ENCODE measurements around the gene ANO2. TPM values are rescaled to one million over a fixed set of nuclear protein-coding genes. Genes with fewer than 3 reads are reported as not detected.
"Not testable (repeated sequence)": the region's sequence is repeated elsewhere in the genome, so short reads cannot be mapped to it uniquely, and the experiment has no call there.

The ANO2 gene
- total and polyA plus RNA-seq, 2 donors (not counting 3 experiments of a cell fraction or from before 2014, with no cell fraction given) = 15.4 to 65.0 TPM

- POLR2A ChIA-PET = no interaction called here
- BruUV-seq (replicated peaks) = no TSS peak
- no peak for TF ChIP-seq CTCF (IDR thresholded peaks at IDR 0.05; ENCODE audit: extremely low read depth in 1 of 2, insufficient read depth in 1 of 2, low read depth in 1 of 2, low read length in 2 of 2)
- TF ChIP-seq MAX (IDR thresholded peaks at IDR 0.05; ENCODE audit: insufficient read depth, insufficient read length) = no peak
- no peak for TF ChIP-seq GATA2 (IDR thresholded peaks at IDR 0.05; ENCODE audit: insufficient read depth, insufficient read length, low read depth, low read length)
- TF ChIP-seq FOS (IDR thresholded peaks at IDR 0.05; ENCODE audit: borderline replicate concordance, insufficient read depth, low read length) = no peak
- no peak for TF ChIP-seq POLR2A (IDR thresholded peaks at IDR 0.05; ENCODE audit: low read depth, low read length)
- no peak for TF ChIP-seq POLR2AphosphoS5 (IDR thresholded peaks at IDR 0.05; ENCODE audit: insufficient read depth, low read depth, low read length)
- no peak for TF ChIP-seq MYC (IDR thresholded peaks at IDR 0.05; ENCODE audit: low read depth, low read length)
- no peak for TF ChIP-seq JUN (IDR thresholded peaks at IDR 0.05; ENCODE audit: borderline replicate concordance, insufficient read depth, insufficient read length, low read depth)
- no peak for TF ChIP-seq EZH2 (IDR thresholded peaks at IDR 0.05; ENCODE audit: borderline replicate concordance, low read depth, low read length, severe bottlenecking)
- Histone ChIP-seq H3K4me1 (ENCODE audit: control insufficient read depth, extremely low read depth, insufficient read depth, low read length) (peaks cover 6% of the 10 kb centered on the region), H3K4me3 (replicated peaks in 1 of 3; ENCODE audit: insufficient read depth in 1 of 3, low read depth in 1 of 3, low read length in 3 of 3) (no peak overlapping the region), H3K4me2 (ENCODE audit: insufficient read depth, low read length) (no peak overlapping the region), H3K9me3 (replicated peaks; ENCODE audit: control insufficient read depth, insufficient read depth, low read length) (no peaks in the 10 kb centered on the region), H3K9me1 (replicated peaks; ENCODE audit: control insufficient read depth, extremely low read depth, insufficient read depth, low read length) (no peaks in the 10 kb centered on the region), H3K79me2 (ENCODE audit: control insufficient read depth, insufficient read depth, low read length) (no peaks in the 10 kb centered on the region), H3K27me3 (ENCODE audit: control insufficient read depth in 2 of 2, insufficient read depth in 2 of 2, low read length in 2 of 2) (no peaks in the 10 kb centered on the region), H3K9ac (replicated peaks; ENCODE audit: extremely low read depth, insufficient read depth, low read length) (no peak overlapping the region), H2AFZ (ENCODE audit: low read depth, low read length) (no peak overlapping the region), H4K20me1 (replicated peaks; ENCODE audit: control insufficient read depth, extremely low read depth, insufficient read depth, low read length) (no peaks in the 10 kb centered on the region), H3K27ac (ENCODE audit: insufficient read depth, low read depth, low read length) (no peak overlapping the region), H3K36me3 (ENCODE audit: control insufficient read depth in 2 of 2, extremely low read depth in 1 of 2, insufficient read depth in 2 of 2, low read length in 2 of 2) (peaks cover 27 to 55% of the 10 kb centered on the region in 2 experiments)
- CTCF ChIA-PET = no interaction called here
- FAIRE-seq (no peak), DNase-seq (ENCODE audit: low read depth, low spot score) (no peak)
- intact Hi-C loops (cut with micrococcal nuclease) = no loop called here
- dilution Hi-C loops (cut with MboI; ENCODE audit: extremely low pct_ligation_motif_present, low sequenced_read_pairs) = no loop called here
Observed at GRCh38 chr12:5827591-5827990, 117.5 kb downstream of the ANO2 start.

GRCh38 chr12:5825761-5826160 is 119.3 kb downstream of the ANO2 start:
- TSS peak; percentile 6 for BruUV-seq (replicated peaks)
- H3K9me1 ChIP-seq (replicated peaks; ENCODE audit: control insufficient read depth, extremely low read depth, insufficient read depth, low read length); dilution Hi-C loops (cut with MboI; ENCODE audit: extremely low pct_ligation_motif_present, low sequenced_read_pairs); H3K27ac ChIP-seq (ENCODE audit: insufficient read depth, low read depth, low read length); POLR2A ChIA-PET; H3K4me2 ChIP-seq (ENCODE audit: insufficient read depth, low read length); CTCF ChIA-PET; H3K4me1 ChIP-seq (ENCODE audit: control insufficient read depth, extremely low read depth, insufficient read depth, low read length); H3K9ac ChIP-seq (replicated peaks; ENCODE audit: extremely low read depth, insufficient read depth, low read length); intact Hi-C loops (cut with micrococcal nuclease); H3K4me3 ChIP-seq (replicated peaks in 1 of 3; ENCODE audit: insufficient read depth in 1 of 3, low read depth in 1 of 3, low read length in 3 of 3); H2AFZ ChIP-seq (ENCODE audit: low read depth, low read length); H3K27me3 ChIP-seq (ENCODE audit: control insufficient read depth in 2 of 2, insufficient read depth in 2 of 2, low read length in 2 of 2); H3K79me2 ChIP-seq (ENCODE audit: control insufficient read depth, insufficient read depth, low read length); H4K20me1 ChIP-seq (replicated peaks; ENCODE audit: control insufficient read depth, extremely low read depth, insufficient read depth, low read length); H3K9me3 ChIP-seq (replicated peaks; ENCODE audit: control insufficient read depth, insufficient read depth, low read length): not testable (repeated sequence)
- DNase-seq (ENCODE audit: low read depth, low spot score) = peak; percentile 37
- FAIRE-seq = peak; percentile 74
- H3K36me3 ChIP-seq (ENCODE audit: control insufficient read depth in 2 of 2, extremely low read depth in 1 of 2, insufficient read depth in 2 of 2, low read length in 2 of 2) = peaks cover 16 to 50% of the 10 kb centered on the region in 2 experiments

- H3K9me1 ChIP-seq (replicated peaks; ENCODE audit: control insufficient read depth, extremely low read depth, insufficient read depth, low read length); DNase-seq (ENCODE audit: low read depth, low spot score); intact Hi-C loops (cut with micrococcal nuclease); CTCF ChIA-PET; H3K9ac ChIP-seq (replicated peaks; ENCODE audit: extremely low read depth, insufficient read depth, low read length); H2AFZ ChIP-seq (ENCODE audit: low read depth, low read length); H3K4me1 ChIP-seq (ENCODE audit: control insufficient read depth, extremely low read depth, insufficient read depth, low read length); H3K27ac ChIP-seq (ENCODE audit: insufficient read depth, low read depth, low read length); H3K27me3 ChIP-seq (ENCODE audit: control insufficient read depth in 2 of 2, insufficient read depth in 2 of 2, low read length in 2 of 2); H3K4me2 ChIP-seq (ENCODE audit: insufficient read depth, low read length); BruUV-seq (replicated peaks); H3K4me3 ChIP-seq (replicated peaks in 1 of 3; ENCODE audit: insufficient read depth in 1 of 3, low read depth in 1 of 3, low read length in 3 of 3); H4K20me1 ChIP-seq (replicated peaks; ENCODE audit: control insufficient read depth, extremely low read depth, insufficient read depth, low read length); H3K79me2 ChIP-seq (ENCODE audit: control insufficient read depth, insufficient read depth, low read length); H3K9me3 ChIP-seq (replicated peaks; ENCODE audit: control insufficient read depth, insufficient read depth, low read length); dilution Hi-C loops (cut with MboI; ENCODE audit: extremely low pct_ligation_motif_present, low sequenced_read_pairs); POLR2A ChIA-PET; FAIRE-seq: not testable (repeated sequence)
- H3K36me3 ChIP-seq (ENCODE audit: control insufficient read depth in 2 of 2, extremely low read depth in 1 of 2, insufficient read depth in 2 of 2, low read length in 2 of 2) = peaks cover 2 to 13% of the 10 kb centered on the region in 2 experiments
Observed at GRCh38 chr12:5818877-5819276, 126.2 kb downstream of the ANO2 start.
